ENCODE results near the gene PSTPIP2. TPM values are rescaled to one million over a fixed set of nuclear protein-coding genes. Genes with fewer than 3 reads are reported as not detected.

Gene PSTPIP2
- total RNA-seq, 1 experiment from 2014 or later = 1.9 TPM

DNA sequence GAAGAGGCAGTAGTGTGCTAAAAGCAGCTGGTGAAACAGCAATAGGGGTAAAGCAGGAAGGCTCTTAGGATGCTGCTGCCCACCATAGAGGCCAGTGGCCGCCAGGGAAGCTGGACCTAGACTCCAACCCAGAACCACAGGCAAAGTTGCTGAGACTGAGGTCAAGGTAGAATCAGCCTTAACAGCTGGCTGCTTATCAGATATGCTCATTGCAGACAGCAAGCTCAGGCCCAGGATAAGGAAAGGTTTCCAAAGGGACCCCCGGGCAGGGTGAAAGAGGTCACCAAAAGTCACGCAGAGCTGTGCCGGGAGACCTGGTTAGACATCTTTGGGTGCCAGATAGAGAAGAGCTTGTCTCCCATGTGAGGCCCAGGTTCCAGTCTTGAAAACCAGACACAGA lies 62.0 kb downstream of the PSTPIP2 start:
- ChIA-PET CTCF (interaction anchor here (0.8 kb wide), 2 partner anchors 64 to 130 kb away, joined by 4 read pairs; no protein-coding TSS in a partner anchor), POLR2A (no interaction called here)
- Mint-ChIP-seq H3K4me1 (peaks cover 12% of the 10 kb centered on the region), H3K9me3 (no peaks in the 10 kb centered on the region), H3K27me3 (ENCODE audit: low read depth) (no peaks in the 10 kb centered on the region; the same call in 1 of the 2 replicates), H3K4me3 (no peak overlapping the region), H3K36me3 (no peaks in the 10 kb centered on the region), H3K27ac (no peak overlapping the region)
- DNase-seq (ENCODE audit: low spot score) (no peak), ATAC-seq (no peak)
- no peak for TF ChIP-seq ZNF416 (CRISPR knock-in tag; IDR thresholded peaks at IDR 0.05)
- TF ChIP-seq GRHL2 (CRISPR knock-in tag; IDR thresholded peaks at IDR 0.05; ENCODE audit: insufficient replicate concordance, severe bottlenecking) = no peak
- no peak for TF ChIP-seq NFE2L1 (CRISPR knock-in tag; IDR thresholded peaks at IDR 0.05)
- TF ChIP-seq, protein P1, sequence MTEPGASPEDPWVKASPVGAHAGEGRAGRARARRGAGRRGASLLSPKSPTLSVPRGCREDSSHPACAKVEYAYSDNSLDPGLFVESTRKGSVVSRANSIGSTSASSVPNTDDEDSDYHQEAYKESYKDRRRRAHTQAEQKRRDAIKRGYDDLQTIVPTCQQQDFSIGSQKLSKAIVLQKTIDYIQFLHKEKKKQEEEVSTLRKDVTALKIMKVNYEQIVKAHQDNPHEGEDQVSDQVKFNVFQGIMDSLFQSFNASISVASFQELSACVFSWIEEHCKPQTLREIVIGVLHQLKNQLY (CRISPR knock-in tag; IDR thresholded peaks at IDR 0.05) = no peak
- TF ChIP-seq, protein P2, sequence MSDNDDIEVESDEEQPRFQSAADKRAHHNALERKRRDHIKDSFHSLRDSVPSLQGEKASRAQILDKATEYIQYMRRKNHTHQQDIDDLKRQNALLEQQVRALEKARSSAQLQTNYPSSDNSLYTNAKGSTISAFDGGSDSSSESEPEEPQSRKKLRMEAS (CRISPR knock-in tag; IDR thresholded peaks at IDR 0.05) = no peak
- TF ChIP-seq, protein P3, sequence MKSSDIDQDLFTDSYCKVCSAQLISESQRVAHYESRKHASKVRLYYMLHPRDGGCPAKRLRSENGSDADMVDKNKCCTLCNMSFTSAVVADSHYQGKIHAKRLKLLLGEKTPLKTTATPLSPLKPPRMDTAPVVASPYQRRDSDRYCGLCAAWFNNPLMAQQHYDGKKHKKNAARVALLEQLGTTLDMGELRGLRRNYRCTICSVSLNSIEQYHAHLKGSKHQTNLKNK (CRISPR knock-in tag; IDR thresholded peaks at IDR 0.05) = no peak
- TF ChIP-seq, protein P4, sequence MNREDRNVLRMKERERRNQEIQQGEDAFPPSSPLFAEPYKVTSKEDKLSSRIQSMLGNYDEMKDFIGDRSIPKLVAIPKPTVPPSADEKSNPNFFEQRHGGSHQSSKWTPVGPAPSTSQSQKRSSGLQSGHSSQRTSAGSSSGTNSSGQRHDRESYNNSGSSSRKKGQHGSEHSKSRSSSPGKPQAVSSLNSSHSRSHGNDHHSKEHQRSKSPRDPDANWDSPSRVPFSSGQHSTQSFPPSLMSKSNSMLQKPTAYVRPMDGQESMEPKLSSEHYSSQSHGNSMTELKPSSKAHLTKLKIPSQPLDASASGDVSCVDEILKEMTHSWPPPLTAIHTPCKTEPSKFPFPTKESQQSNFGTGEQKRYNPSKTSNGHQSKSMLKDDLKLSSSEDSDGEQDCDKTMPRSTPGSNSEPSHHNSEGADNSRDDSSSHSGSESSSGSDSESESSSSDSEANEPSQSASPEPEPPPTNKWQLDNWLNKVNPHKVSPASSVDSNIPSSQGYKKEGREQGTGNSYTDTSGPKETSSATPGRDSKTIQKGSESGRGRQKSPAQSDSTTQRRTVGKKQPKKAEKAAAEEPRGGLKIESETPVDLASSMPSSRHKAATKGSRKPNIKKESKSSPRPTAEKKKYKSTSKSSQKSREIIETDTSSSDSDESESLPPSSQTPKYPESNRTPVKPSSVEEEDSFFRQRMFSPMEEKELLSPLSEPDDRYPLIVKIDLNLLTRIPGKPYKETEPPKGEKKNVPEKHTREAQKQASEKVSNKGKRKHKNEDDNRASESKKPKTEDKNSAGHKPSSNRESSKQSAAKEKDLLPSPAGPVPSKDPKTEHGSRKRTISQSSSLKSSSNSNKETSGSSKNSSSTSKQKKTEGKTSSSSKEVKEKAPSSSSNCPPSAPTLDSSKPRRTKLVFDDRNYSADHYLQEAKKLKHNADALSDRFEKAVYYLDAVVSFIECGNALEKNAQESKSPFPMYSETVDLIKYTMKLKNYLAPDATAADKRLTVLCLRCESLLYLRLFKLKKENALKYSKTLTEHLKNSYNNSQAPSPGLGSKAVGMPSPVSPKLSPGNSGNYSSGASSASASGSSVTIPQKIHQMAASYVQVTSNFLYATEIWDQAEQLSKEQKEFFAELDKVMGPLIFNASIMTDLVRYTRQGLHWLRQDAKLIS (CRISPR knock-in tag; IDR thresholded peaks at IDR 0.05; ENCODE audit: borderline replicate concordance) = no peak
- no peak for TF ChIP-seq JUN (CRISPR knock-in tag; IDR thresholded peaks at IDR 0.05)
- TF ChIP-seq, protein P5, sequence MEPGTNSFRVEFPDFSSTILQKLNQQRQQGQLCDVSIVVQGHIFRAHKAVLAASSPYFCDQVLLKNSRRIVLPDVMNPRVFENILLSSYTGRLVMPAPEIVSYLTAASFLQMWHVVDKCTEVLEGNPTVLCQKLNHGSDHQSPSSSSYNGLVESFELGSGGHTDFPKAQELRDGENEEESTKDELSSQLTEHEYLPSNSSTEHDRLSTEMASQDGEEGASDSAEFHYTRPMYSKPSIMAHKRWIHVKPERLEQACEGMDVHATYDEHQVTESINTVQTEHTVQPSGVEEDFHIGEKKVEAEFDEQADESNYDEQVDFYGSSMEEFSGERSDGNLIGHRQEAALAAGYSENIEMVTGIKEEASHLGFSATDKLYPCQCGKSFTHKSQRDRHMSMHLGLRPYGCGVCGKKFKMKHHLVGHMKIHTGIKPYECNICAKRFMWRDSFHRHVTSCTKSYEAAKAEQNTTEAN (CRISPR knock-in tag; IDR thresholded peaks at IDR 0.05) = no peak
- no peak for TF ChIP-seq PRRX2 (CRISPR knock-in tag; IDR thresholded peaks at IDR 0.05)

DNA sequence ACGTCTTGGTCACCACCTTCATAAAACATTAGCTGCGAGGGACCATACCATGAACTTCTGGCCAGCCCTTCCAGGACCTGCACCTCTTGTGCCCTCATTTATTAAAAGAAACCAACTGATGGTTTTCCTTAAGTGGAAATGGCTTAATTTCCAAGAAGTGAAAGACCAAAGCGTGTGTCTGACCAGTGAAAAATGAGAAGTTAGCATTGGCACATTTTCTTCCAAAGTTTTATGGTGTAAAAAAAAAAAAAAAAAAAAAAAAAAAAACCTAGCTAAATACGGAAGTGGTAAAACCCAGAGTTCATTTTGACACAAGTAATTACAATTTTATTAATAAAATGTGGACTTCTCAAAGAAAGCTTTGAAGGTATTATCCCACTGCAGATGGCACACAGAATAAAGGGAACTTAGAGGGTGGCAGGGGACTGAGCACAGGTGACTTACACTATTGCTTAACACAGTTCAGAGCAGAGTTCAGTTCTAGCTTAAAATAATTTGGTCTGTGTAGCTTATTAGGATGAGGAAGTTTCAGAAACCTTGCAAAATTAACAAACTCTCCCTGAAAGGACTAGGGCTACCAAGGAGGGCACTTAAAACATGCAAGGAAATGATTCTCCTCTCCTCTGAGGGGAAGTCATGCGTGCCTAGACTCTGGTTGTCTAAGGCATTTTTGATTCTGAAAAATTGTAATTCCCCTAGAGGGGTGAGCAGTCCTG lies 62.8 kb downstream of the PSTPIP2 start:
- TF ChIP-seq, protein P6, sequence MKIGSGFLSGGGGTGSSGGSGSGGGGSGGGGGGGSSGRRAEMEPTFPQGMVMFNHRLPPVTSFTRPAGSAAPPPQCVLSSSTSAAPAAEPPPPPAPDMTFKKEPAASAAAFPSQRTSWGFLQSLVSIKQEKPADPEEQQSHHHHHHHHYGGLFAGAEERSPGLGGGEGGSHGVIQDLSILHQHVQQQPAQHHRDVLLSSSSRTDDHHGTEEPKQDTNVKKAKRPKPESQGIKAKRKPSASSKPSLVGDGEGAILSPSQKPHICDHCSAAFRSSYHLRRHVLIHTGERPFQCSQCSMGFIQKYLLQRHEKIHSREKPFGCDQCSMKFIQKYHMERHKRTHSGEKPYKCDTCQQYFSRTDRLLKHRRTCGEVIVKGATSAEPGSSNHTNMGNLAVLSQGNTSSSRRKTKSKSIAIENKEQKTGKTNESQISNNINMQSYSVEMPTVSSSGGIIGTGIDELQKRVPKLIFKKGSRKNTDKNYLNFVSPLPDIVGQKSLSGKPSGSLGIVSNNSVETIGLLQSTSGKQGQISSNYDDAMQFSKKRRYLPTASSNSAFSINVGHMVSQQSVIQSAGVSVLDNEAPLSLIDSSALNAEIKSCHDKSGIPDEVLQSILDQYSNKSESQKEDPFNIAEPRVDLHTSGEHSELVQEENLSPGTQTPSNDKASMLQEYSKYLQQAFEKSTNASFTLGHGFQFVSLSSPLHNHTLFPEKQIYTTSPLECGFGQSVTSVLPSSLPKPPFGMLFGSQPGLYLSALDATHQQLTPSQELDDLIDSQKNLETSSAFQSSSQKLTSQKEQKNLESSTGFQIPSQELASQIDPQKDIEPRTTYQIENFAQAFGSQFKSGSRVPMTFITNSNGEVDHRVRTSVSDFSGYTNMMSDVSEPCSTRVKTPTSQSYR (CRISPR knock-in tag; IDR thresholded peaks at IDR 0.05) = no peak
- TF ChIP-seq, protein P7, sequence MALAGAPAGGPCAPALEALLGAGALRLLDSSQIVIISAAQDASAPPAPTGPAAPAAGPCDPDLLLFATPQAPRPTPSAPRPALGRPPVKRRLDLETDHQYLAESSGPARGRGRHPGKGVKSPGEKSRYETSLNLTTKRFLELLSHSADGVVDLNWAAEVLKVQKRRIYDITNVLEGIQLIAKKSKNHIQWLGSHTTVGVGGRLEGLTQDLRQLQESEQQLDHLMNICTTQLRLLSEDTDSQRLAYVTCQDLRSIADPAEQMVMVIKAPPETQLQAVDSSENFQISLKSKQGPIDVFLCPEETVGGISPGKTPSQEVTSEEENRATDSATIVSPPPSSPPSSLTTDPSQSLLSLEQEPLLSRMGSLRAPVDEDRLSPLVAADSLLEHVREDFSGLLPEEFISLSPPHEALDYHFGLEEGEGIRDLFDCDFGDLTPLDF (CRISPR knock-in tag; IDR thresholded peaks at IDR 0.05) = no peak
- no peak for TF ChIP-seq SMAD3 (CRISPR knock-in tag; IDR thresholded peaks at IDR 0.05; ENCODE audit: borderline replicate concordance)
- TF ChIP-seq, protein P8, sequence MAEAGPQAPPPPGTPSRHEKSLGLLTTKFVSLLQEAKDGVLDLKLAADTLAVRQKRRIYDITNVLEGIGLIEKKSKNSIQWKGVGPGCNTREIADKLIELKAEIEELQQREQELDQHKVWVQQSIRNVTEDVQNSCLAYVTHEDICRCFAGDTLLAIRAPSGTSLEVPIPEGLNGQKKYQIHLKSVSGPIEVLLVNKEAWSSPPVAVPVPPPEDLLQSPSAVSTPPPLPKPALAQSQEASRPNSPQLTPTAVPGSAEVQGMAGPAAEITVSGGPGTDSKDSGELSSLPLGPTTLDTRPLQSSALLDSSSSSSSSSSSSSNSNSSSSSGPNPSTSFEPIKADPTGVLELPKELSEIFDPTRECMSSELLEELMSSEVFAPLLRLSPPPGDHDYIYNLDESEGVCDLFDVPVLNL (CRISPR knock-in tag; IDR thresholded peaks at IDR 0.05; ENCODE audit: borderline replicate concordance, low read depth) = no peak
- no peak for TF ChIP-seq SP1 (CRISPR knock-in tag; conservative IDR thresholded peaks at IDR 0.05)
- TF ChIP-seq, protein P3 (CRISPR knock-in tag; IDR thresholded peaks at IDR 0.05) = no peak
- no peak for DNase-seq (ENCODE audit: low spot score)
- POLR2A ChIA-PET = no interaction called here
- ATAC-seq = no peak
- peaks cover 12% of the 10 kb centered on the region for H3K4me1 Mint-ChIP-seq
- no peaks in the 10 kb centered on the region; the same call in 1 of the 2 replicates for H3K27me3 Mint-ChIP-seq (ENCODE audit: low read depth)
- H3K36me3 Mint-ChIP-seq = no peaks in the 10 kb centered on the region
- peaks cover 5% of the 10 kb centered on the region; the same call in 1 of the 2 replicates for H3K9me3 Mint-ChIP-seq
- H3K27ac Mint-ChIP-seq = no peak overlapping the region
- H3K4me3 Mint-ChIP-seq = no peak overlapping the region
- CTCF ChIA-PET = interaction anchor here (0.8 kb wide), 2 partner anchors 64 to 129 kb away, joined by 3 to 4 read pairs; no protein-coding TSS in a partner anchor
